ENCODE results near the gene COPE.

Gene COPE

DNA sequence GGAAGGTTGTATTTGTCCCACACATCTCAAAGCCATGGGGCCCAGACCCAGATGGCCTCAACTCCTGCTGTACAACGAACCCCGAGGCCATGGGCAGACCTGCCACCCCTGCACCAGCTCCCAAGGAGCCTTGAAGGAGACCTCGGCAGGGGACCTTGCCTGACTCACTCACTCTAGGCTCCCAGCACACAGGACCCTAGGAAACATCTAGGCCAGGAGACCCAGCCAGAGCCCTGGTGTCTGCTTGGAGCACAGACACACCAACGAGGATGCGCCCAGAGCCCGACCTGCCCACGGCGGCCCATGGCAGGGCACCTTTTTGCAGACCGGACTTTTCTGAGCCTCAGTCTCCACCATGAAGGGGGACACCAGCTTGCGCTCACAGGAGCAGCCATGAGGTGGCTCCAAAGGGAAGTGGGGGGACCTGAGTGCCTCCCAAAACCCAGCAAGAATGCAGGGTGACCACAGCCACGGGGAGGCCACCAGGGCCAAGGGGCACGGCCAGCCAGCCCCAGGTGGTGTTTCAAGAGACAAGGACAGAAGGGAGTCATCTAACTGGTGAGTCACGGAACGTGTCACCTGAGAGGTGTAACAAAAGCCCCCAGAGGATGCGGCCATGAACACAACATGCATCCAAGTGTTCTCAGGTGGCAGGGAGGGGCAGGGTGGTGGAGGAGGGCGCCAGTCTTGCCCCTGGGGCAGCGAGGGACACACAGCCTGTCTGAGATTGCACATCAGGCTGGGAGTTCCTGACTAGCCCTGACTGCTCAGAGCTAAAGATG, 18.3 kb downstream of the COPE start:
- TF ChIP-seq TAF1 (IDR thresholded peaks at IDR 0.05; ENCODE audit: borderline replicate concordance, insufficient read depth, low read length): no peak
- TF ChIP-seq, protein P1, sequence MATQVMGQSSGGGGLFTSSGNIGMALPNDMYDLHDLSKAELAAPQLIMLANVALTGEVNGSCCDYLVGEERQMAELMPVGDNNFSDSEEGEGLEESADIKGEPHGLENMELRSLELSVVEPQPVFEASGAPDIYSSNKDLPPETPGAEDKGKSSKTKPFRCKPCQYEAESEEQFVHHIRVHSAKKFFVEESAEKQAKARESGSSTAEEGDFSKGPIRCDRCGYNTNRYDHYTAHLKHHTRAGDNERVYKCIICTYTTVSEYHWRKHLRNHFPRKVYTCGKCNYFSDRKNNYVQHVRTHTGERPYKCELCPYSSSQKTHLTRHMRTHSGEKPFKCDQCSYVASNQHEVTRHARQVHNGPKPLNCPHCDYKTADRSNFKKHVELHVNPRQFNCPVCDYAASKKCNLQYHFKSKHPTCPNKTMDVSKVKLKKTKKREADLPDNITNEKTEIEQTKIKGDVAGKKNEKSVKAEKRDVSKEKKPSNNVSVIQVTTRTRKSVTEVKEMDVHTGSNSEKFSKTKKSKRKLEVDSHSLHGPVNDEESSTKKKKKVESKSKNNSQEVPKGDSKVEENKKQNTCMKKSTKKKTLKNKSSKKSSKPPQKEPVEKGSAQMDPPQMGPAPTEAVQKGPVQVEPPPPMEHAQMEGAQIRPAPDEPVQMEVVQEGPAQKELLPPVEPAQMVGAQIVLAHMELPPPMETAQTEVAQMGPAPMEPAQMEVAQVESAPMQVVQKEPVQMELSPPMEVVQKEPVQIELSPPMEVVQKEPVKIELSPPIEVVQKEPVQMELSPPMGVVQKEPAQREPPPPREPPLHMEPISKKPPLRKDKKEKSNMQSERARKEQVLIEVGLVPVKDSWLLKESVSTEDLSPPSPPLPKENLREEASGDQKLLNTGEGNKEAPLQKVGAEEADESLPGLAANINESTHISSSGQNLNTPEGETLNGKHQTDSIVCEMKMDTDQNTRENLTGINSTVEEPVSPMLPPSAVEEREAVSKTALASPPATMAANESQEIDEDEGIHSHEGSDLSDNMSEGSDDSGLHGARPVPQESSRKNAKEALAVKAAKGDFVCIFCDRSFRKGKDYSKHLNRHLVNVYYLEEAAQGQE (IDR thresholded peaks at IDR 0.05; ENCODE audit: insufficient read depth in 1 of 2, low read depth in 2 of 2, low read length in 2 of 2): no peak
- TF ChIP-seq POLR2AphosphoS5 (IDR thresholded peaks at IDR 0.05; ENCODE audit: low read depth, low read length): no peak
- TF ChIP-seq FOXP2 (optimal IDR thresholded peaks at IDR 0.05; ENCODE audit: borderline replicate concordance, extremely low read depth, extremely low read length, insufficient read depth): no peak

DNA sequence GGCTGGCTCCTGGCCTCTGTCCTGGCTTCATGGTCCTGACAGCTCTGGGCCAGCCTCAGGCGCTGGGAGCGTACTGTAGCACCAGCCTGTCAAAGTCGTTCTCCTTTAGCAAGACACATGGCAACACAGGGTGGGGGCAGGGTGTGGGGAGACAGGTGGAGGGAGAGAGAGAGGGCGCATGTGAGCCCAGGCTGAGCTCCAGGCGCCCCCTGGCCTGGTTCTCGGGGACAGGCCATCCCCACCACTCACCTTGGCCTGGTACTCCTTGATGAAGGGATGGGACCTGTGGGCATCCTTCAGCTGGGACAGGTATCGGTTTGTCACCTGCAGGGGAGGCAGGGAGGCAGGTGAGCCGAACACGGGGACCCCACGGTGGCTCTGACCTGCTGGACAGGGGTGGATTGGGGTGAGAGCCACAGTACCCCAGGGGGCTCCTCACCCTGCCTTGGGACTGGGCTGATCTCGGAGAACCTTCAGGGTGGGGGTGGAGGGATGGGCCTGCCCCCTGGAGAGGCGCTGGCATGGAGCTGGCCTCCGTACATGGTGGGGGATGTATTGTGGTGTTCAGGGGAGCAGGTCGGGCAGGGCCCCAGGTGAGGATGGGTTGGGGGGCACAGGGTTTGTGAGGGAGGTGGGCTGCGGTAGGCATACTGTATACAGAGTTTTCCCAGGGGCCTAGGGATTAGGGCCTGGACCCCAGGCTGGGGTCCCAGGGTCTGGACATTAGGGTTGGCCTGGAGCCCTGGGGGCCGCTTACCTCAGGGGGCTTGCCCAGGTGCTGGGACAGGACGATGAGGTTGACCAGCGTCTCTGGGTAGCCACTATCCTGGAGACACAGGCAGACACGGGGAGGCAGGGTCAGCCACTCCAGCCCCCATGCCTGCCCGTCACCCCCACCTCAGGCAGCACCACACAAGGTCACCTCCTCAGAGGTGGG, 19.3 kb downstream of the COPE start:
- TF ChIP-seq FOXP2 (optimal IDR thresholded peaks at IDR 0.05; ENCODE audit: borderline replicate concordance, extremely low read depth, extremely low read length, insufficient read depth) (no peak), POLR2AphosphoS5 (IDR thresholded peaks at IDR 0.05; ENCODE audit: low read depth, low read length) (no peak), TAF1 (IDR thresholded peaks at IDR 0.05; ENCODE audit: borderline replicate concordance, insufficient read depth, low read length) (no peak), SIN3A (IDR thresholded peaks at IDR 0.05; ENCODE audit: borderline replicate concordance, insufficient read depth, low read length) (no peak)
- TF ChIP-seq, protein P1 (IDR thresholded peaks at IDR 0.05; ENCODE audit: insufficient read depth in 1 of 2, low read depth in 2 of 2, low read length in 2 of 2): no peak

DNA sequence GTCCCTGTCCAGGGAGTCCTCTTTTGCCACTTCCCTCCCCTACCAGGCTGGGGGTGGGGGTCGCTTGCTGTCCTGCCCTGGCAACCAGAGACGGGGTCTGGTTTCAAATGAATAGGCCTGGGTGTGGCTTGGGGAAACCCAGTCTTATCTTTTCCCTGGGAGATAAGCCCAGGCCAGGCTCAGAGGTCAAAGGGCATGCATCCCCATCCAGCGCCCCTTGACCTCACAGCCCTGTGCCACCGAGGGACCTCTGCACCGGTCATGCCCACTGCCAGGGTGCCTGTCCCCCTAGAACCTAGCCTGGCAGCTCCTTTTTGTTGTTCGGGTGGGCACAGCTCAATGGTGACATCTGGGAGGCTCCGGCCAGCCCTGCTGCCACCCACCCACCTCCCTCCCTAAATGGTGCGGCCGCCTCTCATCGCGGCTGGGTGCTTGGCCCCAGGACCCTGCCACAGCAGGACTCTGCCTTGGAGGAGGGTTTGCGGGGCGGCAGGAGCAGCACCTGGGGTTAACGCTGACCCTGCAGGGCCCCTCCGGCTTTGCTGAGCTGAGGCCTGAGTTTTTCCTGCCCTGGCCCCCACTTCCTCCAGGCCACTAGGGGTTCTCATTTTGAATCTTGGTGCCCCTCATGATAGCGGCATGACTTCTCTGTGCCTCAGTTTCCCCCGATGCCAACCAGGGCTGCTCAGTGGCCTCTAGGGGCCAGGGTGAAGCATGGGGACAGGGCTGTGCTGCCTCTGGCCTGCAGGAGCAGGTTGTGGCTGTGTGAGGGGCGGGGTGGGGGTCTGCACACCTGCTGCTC, 20.4 kb downstream of the COPE start:
- TF ChIP-seq, protein P1 (IDR thresholded peaks at IDR 0.05; ENCODE audit: insufficient read depth in 1 of 2, low read depth in 2 of 2, low read length in 2 of 2): no peak
- TF ChIP-seq POLR2AphosphoS5 (IDR thresholded peaks at IDR 0.05; ENCODE audit: low read depth, low read length) (no peak), FOXP2 (optimal IDR thresholded peaks at IDR 0.05; ENCODE audit: borderline replicate concordance, extremely low read depth, extremely low read length, insufficient read depth) (no peak), TAF1 (IDR thresholded peaks at IDR 0.05; ENCODE audit: borderline replicate concordance, insufficient read depth, low read length) (no peak), SIN3A (IDR thresholded peaks at IDR 0.05; ENCODE audit: borderline replicate concordance, insufficient read depth, low read length) (no peak)

DNA sequence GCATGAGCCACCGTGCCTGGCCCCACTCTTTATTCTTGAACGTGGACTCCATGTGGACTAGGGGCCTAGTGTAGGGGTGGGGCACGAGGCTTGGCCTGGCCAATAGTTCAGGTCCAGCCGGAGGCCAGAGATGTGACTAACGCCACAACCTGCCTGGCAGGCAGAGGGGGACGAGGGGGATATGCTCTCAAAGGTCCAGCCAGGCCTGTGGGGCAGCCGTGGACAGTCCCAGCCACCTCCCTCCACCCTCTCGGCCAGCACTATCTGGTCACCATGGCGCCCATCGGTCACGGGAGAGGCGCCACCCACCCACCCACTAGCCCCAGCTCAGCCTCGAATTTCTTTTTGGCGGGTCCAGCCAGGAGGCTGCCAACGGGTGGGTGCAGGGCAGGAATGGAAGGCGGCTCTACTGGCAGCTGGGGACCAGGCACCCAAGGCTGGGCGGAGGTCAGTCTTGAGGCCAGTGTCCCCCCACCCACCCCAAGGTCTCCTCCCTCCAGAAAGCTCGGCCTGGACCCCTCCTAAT, 21.0 kb downstream of the COPE start:
- TF ChIP-seq TAF1 (IDR thresholded peaks at IDR 0.05; ENCODE audit: borderline replicate concordance, insufficient read depth, low read length) (no peak), FOXP2 (optimal IDR thresholded peaks at IDR 0.05; ENCODE audit: borderline replicate concordance, extremely low read depth, extremely low read length, insufficient read depth) (no peak), SIN3A (IDR thresholded peaks at IDR 0.05; ENCODE audit: borderline replicate concordance, insufficient read depth, low read length) (no peak), POLR2AphosphoS5 (IDR thresholded peaks at IDR 0.05; ENCODE audit: low read depth, low read length) (no peak)
- TF ChIP-seq, protein P1 (IDR thresholded peaks at IDR 0.05; ENCODE audit: insufficient read depth in 1 of 2, low read depth in 2 of 2, low read length in 2 of 2): no peak
